Measurements from ENCODE around the gene AHCYL2.
"Not testable (repeated sequence)": the region's sequence is repeated elsewhere in the genome, so short reads cannot be mapped to it uniquely, and the experiment has no call there.

The AHCYL2 gene

GRCh38 chr7:129295015-129295423 is 70.2 kb downstream of the AHCYL2 start:
- peak; percentile 84 for DNase-seq

DNA sequence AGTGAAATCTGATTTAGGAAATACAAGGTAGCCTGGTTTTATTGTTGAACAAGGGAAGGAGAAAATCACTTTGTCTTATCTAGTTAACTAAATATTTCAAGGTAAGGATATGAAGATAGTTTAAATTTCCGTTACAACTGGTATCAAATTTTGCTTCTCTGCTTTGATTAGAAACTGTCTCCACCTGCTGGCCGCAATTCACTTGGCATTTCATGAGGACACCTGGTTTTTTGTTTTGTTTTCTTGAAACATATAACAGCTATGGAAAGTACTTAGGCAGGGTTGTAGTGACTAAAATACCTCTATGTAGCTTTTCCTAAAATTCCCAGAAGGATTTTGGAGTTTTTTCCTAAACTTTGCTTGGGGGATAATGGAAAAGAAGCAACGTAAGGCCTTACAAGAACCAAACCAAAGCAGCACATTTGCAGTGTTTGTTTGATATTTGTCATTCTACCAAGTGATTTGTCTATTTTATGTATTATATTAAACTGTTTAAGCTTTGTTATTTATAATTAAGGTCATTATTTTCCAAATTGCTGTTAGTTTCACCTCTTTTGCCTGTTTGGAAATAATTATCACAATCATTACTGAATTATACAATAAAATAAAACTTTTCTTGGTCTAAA is 73.6 kb downstream of the AHCYL2 start:
- peak; percentile 30 for DNase-seq

DNA sequence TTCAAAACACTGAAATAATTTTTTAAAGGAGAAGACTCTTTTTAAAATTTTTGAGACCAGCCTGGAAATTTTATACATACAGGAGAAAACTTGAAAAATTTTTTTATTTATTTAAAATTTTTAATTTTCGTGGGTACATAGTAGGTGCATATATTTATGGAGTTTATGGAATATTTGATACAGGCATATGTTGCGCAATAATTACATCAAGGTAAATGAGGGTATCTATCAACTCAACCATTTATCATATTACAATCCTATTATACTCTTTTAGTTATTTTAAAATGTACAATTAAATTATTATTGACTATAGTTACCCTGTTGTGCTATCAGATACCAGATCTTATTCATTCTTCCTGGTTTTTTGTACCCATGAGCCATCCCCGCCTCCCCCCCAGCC is 75.1 kb downstream of the AHCYL2 start:
- no peak for DNase-seq

- DNase-seq, result not testable (repeated sequence)
Measured at GRCh38 chr7:129300299-129300698, 75.5 kb downstream of the AHCYL2 start.

- DNase-seq, result no peak
Measured at GRCh38 chr7:129307592-129307991, 82.8 kb downstream of the AHCYL2 start.

GRCh38 chr7:129308047-129308446 is 83.2 kb downstream of the AHCYL2 start:
- DNase-seq, result peak; percentile 15

DNA sequence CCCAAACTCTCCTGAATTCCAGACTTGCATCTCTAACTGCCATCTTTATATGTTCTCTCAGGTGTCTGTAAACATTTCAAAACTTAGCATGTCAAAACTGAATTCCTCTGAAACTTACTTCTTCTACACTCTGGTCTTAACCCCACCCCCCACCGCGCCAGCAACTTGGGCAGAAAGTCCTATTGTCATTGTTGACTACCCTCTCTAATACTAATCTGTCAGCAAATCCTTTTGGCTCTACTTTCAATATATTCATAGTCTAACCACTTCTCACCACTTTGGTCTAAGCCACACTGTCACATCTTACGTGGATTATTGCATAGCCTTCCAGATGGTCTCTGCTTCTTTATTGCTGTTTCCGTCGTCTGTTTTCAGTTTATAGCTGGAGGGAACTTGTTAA is 86.6 kb downstream of the AHCYL2 start:
- DNase-seq, result no peak

DNA sequence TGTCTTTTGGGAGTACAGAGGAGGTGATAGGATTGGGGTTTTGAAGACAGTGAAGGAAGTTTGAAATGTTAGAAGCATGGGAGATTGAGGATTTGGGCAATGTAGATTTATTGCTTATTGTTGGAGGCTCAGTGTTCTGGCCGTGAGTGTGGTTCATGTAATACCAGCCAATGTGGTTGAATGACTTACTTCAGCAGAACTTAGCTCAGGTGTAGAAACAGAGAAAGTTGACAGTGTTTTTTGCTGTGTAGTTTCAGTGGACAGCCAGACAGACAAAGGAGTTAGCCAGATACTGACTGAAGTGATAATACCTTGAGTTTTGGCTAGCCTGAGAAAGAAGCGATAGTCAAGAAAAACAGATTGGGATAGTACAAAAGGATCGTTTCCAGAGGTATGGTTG is 88.5 kb downstream of the AHCYL2 start:
- DNase-seq, result no peak

DNA sequence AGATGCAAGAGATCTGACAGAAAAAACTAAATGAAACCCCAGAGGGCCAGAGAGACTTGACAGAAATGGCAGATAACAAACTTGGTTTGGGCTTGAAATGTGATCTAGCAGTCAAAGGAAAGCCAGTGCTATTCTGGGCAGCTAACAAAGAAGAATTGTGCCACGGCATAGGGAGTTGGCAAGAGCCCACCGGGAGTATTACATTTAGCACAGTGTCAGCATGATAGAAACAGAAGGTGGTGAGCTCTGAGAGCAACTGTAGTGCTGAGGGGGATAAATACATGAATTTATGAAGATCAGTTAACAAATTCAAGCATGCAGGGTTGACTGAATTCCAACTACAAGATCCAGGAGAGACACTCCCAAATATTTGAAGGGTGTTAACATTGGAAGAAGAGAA is 91.1 kb downstream of the AHCYL2 start:
- no peak for DNase-seq

DNA sequence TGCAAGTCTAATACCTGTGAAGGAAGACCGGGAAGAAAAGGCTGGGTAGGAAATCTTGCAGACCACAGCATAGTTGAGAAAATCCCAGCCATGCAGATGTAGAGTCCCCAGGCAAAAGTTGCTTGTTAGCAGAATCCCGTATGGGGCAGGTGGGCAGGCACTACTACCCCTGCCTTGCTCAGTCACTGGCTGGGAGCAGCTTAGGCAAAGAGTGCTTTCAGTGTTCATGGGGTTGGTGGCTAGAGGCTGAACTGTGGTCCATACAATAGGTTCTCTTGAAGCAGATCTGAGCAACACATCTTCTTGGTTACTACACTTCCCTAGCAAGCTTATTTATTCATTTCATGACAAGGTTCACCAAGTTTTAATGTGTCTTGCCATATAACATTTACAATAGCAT is 92.6 kb downstream of the AHCYL2 start:
- no peak for DNase-seq

- DNase-seq, result no peak
Measured at GRCh38 chr7:129327076-129327475, 102.2 kb downstream of the AHCYL2 start.

- DNase-seq, result peak; percentile 54
Measured at GRCh38 chr7:129332254-129333035, 107.6 kb downstream of the AHCYL2 start.

DNA sequence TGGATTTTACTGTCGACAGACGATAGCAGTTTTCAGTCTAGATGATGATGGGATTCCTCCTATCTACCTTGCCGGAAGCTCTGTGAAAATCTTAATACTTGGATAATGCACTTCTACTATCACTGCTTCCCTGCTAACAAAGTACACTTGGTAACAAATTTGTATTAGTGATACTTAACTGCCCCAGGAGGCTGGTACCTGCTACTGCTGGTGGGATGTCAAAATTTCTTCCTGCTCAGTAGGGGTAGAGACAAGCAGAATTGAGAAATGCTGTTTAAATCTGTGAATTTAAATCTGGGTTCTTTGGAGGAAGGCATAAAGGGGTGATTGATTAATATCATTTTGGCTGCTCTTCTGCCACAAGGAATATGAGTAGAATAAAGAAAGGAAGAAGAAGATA is 109.6 kb downstream of the AHCYL2 start:
- no peak for DNase-seq

DNA sequence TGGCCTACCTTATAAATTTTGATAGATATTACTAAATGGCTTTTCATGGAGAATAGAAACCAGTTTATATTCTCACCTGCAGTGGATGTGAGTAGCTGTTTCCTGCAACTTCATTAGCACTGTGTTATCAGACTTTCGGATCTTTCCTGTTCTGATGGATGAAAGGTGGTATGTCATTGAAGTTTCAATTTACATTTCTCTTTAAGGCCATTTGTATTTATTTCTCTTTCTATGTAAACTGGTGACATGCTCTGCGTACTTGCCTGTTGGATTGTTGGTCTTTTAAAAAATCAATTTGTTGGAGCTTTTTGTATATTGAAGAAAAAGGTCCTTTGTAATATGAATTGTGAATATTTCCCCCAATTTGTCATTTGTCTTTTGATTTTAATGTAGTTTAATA is 113.6 kb downstream of the AHCYL2 start:
- DNase-seq, result no peak

GRCh38 chr7:129341212-129341611 is 116.4 kb downstream of the AHCYL2 start:
- DNase-seq, result no peak

DNA sequence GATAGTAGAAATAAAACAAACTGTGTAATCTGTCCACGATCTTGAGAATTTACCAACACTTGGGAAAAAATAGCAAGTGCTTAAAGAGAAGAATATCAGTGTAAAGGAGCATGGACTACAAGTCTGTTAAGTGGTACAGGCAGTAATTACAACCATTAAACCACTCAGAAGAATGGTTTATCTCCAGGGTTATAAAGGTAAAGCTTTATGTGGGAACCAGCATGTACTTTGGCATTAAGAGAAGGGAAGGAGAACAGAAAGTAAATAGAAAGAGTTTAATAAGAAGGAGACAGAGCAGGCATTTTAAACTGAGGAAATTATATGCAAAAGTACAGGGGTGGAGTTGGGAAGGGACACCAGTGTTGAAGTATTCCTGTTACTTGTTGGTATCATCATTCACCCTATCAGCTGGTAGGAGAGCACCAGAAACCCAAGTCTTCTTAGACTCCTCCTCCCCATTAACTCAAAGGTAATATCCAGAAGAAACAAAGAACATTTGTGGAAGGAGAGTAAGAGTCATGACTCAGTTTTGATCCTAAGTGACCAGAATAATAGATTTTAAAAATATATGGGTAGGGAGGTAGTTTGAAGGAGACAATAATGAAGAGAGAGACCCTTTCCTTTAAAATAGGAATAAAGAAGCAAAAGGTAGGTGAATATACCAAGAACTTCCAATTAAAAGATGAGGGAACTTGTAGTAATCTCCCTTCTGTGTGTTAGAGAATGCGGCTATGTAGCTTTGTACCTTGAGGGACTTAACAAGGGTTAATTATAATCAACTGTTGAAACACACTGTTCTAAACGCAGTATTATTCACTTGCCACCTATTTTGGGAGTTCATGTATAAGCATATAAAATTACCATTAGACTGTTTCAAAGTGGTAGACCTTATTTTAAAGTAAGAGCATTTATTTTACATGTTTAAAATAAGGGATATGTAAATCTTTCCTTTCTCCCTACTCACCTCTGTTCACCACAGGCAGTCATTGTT is 117.3 kb downstream of the AHCYL2 start:
- no peak for DNase-seq

DNA sequence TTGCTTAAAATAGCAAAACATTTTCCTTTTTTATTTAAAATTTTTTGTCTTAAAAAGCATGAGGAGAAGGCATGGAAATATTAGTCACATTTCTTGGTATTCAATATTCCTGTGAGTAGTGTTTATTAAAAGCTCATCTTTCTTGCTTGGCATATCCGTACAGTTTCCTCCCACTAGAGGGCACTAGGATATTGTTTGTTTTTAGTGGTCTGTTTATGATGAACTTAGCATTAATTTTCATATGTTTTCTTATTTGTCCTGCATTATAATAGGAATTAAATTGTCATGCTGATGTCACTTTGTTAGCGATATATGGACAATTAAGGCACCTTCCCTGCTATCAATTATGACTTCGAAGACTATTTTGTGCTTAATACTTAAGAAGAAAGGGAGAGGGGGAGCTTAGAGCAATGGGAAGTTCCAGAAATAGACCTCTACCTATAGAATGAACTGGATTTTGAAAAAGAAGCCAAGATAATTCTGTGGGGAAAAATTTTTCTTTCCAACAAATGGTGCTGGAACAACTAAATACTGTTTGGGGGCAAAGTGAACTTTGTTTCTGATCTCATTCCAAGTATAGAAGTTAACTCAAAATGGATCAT is 118.4 kb downstream of the AHCYL2 start:
- peak; percentile 40 for DNase-seq

DNA sequence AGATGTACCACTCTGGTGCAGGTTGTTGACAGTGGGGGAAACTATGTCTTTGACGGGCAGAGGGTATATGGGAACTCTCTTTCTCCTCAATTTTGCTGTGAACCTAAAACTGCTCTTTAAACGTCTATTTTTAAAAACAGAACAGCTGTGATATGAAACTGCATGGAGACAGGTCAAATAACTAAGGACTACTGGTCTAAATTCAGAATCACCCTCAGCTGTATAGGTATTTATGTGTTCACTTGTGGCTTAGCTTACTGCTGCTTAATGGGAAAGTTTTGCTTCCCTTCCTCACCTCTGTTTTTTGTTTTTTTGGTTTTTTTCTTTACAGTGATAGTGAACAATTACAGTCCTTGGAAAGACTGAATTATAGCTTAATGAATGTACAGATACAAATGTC is 122.5 kb downstream of the AHCYL2 start:
- no peak for DNase-seq

GRCh38 chr7:129348023-129348740 is 123.4 kb downstream of the AHCYL2 start:
- DNase-seq, result no peak

- no peak for DNase-seq
Measured at GRCh38 chr7:129351320-129351719, 126.5 kb downstream of the AHCYL2 start.

DNA sequence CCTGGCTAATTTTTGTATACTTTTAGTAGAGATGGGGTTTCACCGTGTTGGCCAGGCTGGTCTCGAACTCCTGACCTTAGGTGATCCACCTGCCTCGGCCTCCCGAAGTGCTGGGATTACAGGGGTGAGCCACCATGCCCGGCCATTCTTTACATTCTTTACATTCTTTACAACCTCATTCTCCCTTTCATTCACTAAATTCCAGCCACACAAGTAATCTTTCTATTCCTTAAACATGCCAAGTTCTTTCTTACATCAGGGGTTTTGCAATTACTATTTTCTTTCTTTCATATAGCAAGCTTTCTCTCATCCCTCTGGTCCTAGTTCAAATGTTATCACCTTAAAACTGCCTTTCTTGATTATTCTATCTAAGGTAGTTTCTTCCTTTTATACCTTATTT is 128.3 kb downstream of the AHCYL2 start:
- DNase-seq, result peak; percentile 18

- no peak for DNase-seq
Measured at GRCh38 chr7:129354428-129355157, 129.8 kb downstream of the AHCYL2 start.

All from fibroblast of skin of right quadriceps (primary cell).